GM12874 (cell line): ENCODE data around the gene CHSY3.

ENCODE experiments used
- TF ChIP-seq, protein P1 (sequence below): IDR thresholded peaks from 2 replicates; pipeline ENCODE4 v1.5.1; 2011; ENCODE audit warnings: low read depth, mild to moderate bottlenecking, control low read depth, low read length, moderate library complexity; ENCODE audit not compliant: insufficient read depth

The CHSY3 gene

DNA sequence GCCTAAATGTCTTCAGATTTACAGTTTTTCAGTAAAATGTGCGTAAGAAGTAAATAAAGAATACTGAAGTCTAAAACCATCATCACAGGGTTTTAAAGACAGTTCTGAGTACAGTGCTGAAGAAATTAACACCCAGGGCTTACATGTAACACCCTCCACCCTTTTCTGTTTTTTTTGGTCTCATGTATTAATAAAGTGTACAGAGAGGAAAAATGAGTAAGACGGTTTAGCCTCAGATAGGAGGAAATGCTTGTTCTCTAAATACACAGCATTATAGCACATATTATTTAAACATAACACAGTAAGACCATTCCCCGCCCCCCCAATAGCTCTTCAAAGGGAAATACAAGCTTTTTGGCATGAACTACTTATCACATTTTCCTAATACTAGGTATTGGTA is 119.3 kb downstream of the CHSY3 start:
- TF ChIP-seq, protein P1, sequence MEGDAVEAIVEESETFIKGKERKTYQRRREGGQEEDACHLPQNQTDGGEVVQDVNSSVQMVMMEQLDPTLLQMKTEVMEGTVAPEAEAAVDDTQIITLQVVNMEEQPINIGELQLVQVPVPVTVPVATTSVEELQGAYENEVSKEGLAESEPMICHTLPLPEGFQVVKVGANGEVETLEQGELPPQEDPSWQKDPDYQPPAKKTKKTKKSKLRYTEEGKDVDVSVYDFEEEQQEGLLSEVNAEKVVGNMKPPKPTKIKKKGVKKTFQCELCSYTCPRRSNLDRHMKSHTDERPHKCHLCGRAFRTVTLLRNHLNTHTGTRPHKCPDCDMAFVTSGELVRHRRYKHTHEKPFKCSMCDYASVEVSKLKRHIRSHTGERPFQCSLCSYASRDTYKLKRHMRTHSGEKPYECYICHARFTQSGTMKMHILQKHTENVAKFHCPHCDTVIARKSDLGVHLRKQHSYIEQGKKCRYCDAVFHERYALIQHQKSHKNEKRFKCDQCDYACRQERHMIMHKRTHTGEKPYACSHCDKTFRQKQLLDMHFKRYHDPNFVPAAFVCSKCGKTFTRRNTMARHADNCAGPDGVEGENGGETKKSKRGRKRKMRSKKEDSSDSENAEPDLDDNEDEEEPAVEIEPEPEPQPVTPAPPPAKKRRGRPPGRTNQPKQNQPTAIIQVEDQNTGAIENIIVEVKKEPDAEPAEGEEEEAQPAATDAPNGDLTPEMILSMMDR: no peak

DNA sequence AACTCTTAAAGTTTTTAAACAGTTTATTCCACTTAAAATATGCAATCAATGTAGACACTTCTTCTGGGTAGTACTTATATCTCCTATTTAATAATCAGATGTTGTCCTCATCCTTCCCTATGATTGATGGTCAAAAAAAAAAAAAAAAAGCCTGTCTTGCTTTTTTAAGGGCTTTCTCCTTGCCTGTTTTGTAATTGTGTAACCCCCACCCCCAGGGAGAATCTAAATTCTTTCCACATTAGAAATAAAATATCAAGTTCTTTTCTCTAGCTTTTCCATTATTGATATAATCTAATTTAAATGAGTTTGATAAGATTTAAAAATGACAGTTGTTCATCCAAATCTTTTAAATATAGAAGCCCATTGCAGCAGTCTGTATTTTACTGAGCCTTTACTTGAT is 119.7 kb downstream of the CHSY3 start:
- TF ChIP-seq, protein P1: no peak

DNA sequence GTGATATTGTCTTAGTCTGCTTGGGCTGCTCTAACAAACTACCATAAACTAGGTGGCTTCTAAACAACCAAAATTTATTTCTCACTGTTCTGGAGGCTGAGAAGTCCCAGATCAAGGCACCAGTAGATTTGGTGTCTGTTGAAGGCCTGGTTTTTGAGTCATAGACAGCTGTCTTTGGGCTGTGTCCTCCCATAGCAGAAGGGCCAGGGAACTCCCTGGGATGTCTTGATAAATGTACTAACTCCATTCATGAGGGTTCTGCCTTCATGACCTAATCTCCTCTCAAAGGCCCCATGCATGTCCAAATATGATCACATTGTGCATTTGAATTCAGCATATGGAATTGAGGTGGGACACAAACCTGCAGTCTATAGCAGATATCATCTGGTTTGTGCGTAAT is 121.2 kb downstream of the CHSY3 start:
- TF ChIP-seq, protein P1: no peak

DNA sequence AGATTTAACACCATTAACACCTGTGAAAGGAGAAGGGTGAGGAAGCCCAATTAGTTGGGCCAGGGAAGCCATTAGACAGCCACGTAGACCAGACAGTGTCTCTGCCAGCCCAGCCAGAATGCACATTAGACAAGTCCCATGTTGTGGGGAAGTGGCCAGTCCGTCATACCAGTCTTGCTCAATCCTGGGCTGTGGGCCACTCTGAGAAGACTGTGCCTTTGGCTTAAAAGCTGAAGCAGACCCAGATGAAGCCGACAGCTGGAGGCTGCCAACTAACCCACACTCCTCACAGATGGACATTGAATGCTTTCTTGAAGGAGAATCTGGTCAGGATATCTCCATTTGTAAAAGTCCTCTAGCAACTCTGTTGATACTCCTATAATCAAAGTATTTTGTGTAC is 128.5 kb downstream of the CHSY3 start:
- TF ChIP-seq, protein P1: no peak

DNA sequence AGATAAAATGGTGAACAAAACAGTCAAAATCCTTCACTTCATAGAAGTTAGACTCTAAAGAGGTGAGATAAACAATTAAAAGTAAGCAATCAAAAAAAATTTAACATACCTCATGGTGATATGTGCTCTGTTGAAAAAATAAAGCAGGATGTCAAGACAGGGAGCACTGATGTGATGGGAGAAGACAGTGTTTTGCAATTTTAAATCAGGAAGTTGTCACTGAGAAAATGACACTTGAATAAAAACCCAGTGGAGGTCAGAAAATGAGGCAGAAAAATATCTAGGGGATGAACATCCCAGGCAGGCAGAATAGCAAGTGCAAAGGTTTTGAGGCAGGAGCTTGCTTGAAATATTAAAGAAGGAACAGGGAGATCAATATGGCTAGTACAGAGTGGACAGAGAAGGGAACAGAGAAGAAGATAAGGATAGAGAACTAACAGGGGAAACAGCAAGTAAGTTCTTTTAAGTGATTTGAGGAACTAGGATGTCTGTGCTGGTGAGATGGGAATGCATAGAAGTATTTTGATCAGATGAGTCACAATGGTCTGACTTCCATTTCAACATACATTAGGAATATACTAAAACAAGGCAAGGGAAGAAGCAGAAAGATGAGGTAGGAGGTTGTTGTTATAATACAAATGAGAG is 130.4 kb downstream of the CHSY3 start:
- TF ChIP-seq, protein P1: no peak

DNA sequence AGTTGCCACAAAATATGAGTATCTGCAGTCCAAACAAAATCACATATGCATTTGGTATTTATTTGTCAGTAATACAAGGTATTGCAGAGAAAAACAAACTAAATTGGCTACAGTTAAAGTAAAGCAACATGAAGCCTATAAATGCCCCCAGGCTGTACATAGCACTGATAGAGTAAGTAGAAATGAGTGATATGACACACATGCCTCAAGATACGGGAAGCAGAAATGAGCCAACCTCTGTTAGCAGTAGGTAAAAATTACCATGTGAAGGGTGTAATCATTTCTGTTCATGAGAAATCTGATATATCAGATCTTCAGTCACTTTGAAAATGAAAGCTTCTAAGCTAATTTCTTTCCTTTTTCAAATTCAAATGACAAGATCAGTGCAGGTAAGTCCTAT is 131.1 kb downstream of the CHSY3 start:
- TF ChIP-seq, protein P1: no peak

DNA sequence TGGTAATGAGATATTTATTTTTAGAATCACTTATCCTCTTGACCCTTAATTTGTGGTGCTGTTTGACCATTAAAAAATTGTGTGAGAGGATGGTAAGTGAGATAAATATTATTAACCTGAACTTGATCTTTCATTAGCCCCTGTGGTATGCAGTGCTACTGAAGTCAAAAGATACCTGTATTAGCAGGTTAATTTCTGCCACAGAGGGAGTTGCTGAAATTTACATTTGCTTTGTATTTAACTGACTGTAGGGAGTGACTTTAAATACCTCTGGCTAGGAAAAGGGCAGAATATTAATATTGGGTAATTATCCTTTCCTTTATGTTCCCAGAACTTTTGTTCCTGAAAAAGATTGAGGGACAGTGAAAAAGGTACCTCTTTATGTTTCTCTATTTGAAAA is 133.6 kb downstream of the CHSY3 start:
- TF ChIP-seq, protein P1: no peak

DNA sequence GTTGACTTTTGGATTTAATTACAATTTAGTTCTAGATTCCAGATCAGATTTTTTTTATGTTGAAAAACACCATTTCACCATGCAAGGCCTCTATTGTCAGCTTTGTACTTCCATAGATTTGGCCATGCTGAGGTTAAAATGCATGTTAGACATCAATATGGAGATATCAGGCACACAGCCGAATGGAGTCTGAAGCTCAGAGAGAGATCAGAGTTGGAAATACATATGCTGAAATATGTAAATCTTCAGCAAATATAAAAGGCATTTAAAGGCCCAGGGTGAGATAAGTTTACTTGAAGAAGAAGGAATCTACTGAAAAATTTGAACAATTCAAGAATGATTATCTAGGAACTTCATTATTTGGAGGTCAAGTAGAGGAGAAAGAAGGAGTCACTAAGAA is 139.6 kb downstream of the CHSY3 start:
- TF ChIP-seq, protein P1: no peak
